NCI-H510A (cell line): ENCODE measurements around the gene C6orf89.
"Not testable (repeated sequence)": the region's sequence is repeated elsewhere in the genome, so short reads cannot be mapped to it uniquely, and the experiment has no call there.

ENCODE experiments used
- DNase-seq: peaks from one replicate; lab custom pipeline; 2025; lab: John Stamatoyannopoulos, UW

C6orf89 gene

GRCh38 chr6:36888115-36888643 lies 2.4 kb downstream of the C6orf89 start:
- no peak for DNase-seq

- DNase-seq = no peak
Observed at GRCh38 chr6:36888654-36889481, 3.1 kb downstream of the C6orf89 start.

- DNase-seq = no peak
Observed at GRCh38 chr6:36890112-36890663, 4.4 kb downstream of the C6orf89 start.

- not testable (repeated sequence) for DNase-seq
Observed at GRCh38 chr6:36891153-36891552, 5.4 kb downstream of the C6orf89 start.

GRCh38 chr6:36893976-36894932 lies 8.5 kb downstream of the C6orf89 start:
- no peak for DNase-seq

- DNase-seq = no peak
Observed at GRCh38 chr6:36897609-36898008, 11.9 kb downstream of the C6orf89 start.

- DNase-seq = no peak
Observed at GRCh38 chr6:36904114-36904513, 18.4 kb downstream of the C6orf89 start.

- DNase-seq = no peak
Observed at GRCh38 chr6:36904851-36905393, 19.2 kb downstream of the C6orf89 start.

GRCh38 chr6:36906539-36907325 lies 21.0 kb downstream of the C6orf89 start:
- DNase-seq = no peak

- no peak for DNase-seq
Observed at GRCh38 chr6:36907781-36908180, 22.0 kb downstream of the C6orf89 start.

- DNase-seq = no peak
Observed at GRCh38 chr6:36908747-36909146, 23.0 kb downstream of the C6orf89 start.

GRCh38 chr6:36912030-36912454 lies 26.3 kb downstream of the C6orf89 start:
- no peak for DNase-seq

GRCh38 chr6:36912586-36912985 lies 26.8 kb downstream of the C6orf89 start:
- no peak for DNase-seq

- no peak for DNase-seq
Observed at GRCh38 chr6:36913082-36913481, 27.3 kb downstream of the C6orf89 start.

- DNase-seq = no peak
Observed at GRCh38 chr6:36914227-36914794, 28.6 kb downstream of the C6orf89 start.

- no peak for DNase-seq
Observed at GRCh38 chr6:36915599-36915998, 29.8 kb downstream of the C6orf89 start.

GRCh38 chr6:36916126-36916525 lies 30.4 kb downstream of the C6orf89 start:
- DNase-seq = no peak

GRCh38 chr6:36917541-36918193 lies 31.9 kb downstream of the C6orf89 start:
- no peak for DNase-seq

GRCh38 chr6:36920049-36920448 lies 34.3 kb downstream of the C6orf89 start:
- no peak for DNase-seq

- DNase-seq = no peak
Observed at GRCh38 chr6:36920546-36920945, 34.8 kb downstream of the C6orf89 start.
